ENCODE measurements around the gene CADPS2. TPM values are rescaled to one million over a fixed set of nuclear protein-coding genes. Genes with fewer than 3 reads are reported as not detected.

Gene CADPS2
- total RNA-seq, 3 donors from 2014 or later (not counting 1 experiment from before 2014, with no cell fraction given), result not detected

DNA sequence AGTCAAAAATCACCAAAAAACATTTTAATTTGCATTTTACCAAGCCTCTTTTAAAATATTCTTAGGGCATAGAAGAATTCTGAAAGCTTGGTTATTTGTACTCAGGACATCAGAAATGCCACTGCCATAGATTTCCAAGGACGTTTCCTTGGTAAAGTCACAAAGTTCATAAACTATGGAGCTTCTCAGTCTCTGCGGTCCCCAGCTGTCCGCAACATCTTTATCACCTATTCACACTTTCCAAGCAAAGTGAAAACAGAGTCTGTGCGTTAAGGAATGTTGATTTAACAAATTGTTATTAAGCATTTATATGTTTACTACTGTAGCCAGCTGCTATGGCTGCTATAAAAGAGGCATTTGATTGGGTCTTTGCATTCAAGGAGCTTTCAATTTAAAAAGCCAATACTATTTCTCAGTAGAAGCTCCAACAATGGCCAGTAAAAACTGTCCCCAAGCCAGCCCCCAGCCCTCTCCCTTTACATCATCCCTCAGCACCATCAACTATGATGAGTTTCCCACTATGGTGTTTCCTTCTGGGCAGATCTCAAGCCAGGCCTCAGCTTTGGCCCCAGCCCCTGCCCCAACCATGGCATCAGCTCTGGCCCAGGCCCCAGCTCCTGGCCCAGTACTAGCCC is 36.8 kb downstream of the CADPS2 start:
- Mint-ChIP-seq H3K4me1 (no peaks in the 10 kb centered on the region), H3K36me3 (no peaks in the 10 kb centered on the region), H3K27me3 (ENCODE audit: low read depth in 2 of 2) (no peaks in the 10 kb centered on the region), H3K9me3 (peaks cover 11 to 26% of the 10 kb centered on the region in 2 donors), H3K27ac (no peak overlapping the region), H3K4me3 (no peak overlapping the region)
- ATAC-seq (no peak), DNase-seq (no peak)
- WGBS (ENCODE audit: insufficient coverage), result 86% methylated on average over 3 of the region's 4 CpGs
- Histone ChIP-seq H3K36me3 (ENCODE audit: control insufficient read depth, insufficient read depth, low read length) (no peaks in the 10 kb centered on the region), H3K27me3 (ENCODE audit: control insufficient read depth, insufficient read depth, low read length) (no peaks in the 10 kb centered on the region), H3K4me1 (ENCODE audit: control insufficient read depth, insufficient read depth, low read length) (no peaks in the 10 kb centered on the region), H3K4me3 (ENCODE audit: low read length) (no peak overlapping the region), H3K9me3 (ENCODE audit: control insufficient read depth, insufficient read depth, low read length) (peaks cover 13% of the 10 kb centered on the region), H3K27ac (ENCODE audit: low read length) (no peak overlapping the region)
- intact Hi-C loops (cut with micrococcal nuclease), result no loop called here
- TF ChIP-seq, protein P1, sequence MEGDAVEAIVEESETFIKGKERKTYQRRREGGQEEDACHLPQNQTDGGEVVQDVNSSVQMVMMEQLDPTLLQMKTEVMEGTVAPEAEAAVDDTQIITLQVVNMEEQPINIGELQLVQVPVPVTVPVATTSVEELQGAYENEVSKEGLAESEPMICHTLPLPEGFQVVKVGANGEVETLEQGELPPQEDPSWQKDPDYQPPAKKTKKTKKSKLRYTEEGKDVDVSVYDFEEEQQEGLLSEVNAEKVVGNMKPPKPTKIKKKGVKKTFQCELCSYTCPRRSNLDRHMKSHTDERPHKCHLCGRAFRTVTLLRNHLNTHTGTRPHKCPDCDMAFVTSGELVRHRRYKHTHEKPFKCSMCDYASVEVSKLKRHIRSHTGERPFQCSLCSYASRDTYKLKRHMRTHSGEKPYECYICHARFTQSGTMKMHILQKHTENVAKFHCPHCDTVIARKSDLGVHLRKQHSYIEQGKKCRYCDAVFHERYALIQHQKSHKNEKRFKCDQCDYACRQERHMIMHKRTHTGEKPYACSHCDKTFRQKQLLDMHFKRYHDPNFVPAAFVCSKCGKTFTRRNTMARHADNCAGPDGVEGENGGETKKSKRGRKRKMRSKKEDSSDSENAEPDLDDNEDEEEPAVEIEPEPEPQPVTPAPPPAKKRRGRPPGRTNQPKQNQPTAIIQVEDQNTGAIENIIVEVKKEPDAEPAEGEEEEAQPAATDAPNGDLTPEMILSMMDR (IDR thresholded peaks at IDR 0.05), result no peak

DNA sequence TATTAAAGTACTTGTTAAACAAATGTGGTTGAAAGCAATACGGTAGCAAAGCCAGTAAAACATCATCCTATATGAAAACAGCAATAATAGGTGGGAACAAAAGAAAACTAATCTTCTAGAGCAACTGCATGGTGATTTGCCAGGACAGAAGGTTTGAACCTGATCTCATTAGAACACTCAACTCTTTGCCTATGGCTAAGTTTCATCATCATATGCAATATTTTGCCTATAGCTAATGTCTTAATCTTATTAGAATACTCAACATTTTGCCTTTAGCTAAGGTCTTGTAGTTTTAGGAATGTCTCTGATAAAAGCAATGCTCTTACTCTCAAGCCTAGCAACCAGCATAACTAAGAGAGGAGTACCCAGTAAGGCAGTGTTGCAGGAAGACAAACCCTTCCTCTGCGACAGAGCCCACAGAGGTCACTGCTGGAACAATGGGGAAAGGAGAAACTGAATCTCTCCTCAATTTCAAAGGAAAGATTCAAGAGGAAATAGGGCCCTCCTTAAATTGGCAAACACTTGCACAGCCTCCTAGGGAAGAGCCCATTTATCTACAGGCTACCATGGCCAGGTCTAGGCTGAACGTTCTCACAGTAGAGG is 38.3 kb downstream of the CADPS2 start:
- WGBS (ENCODE audit: insufficient coverage), result 34% methylated on average over 2 of the region's 3 CpGs
- no peaks in the 10 kb centered on the region for H3K36me3 Mint-ChIP-seq
- no peak for DNase-seq
- ATAC-seq, result no peak
- peaks cover 12 to 33% of the 10 kb centered on the region in 2 donors for H3K9me3 Mint-ChIP-seq
- intact Hi-C loops (cut with micrococcal nuclease), result no loop called here
- Histone ChIP-seq H3K4me3 (ENCODE audit: low read length) (no peak overlapping the region), H3K36me3 (ENCODE audit: control insufficient read depth, insufficient read depth, low read length) (no peaks in the 10 kb centered on the region), H3K4me1 (ENCODE audit: control insufficient read depth, insufficient read depth, low read length) (no peaks in the 10 kb centered on the region), H3K27ac (ENCODE audit: low read length) (no peak overlapping the region), H3K9me3 (ENCODE audit: control insufficient read depth, insufficient read depth, low read length) (peaks cover 13% of the 10 kb centered on the region), H3K27me3 (ENCODE audit: control insufficient read depth, insufficient read depth, low read length) (no peaks in the 10 kb centered on the region)
- H3K27me3 Mint-ChIP-seq (ENCODE audit: low read depth in 2 of 2), result no peaks in the 10 kb centered on the region
- H3K4me3 Mint-ChIP-seq, result no peak overlapping the region
- no peaks in the 10 kb centered on the region for H3K4me1 Mint-ChIP-seq
- TF ChIP-seq, protein P1 (IDR thresholded peaks at IDR 0.05), result no peak
- H3K27ac Mint-ChIP-seq, result no peak overlapping the region

DNA sequence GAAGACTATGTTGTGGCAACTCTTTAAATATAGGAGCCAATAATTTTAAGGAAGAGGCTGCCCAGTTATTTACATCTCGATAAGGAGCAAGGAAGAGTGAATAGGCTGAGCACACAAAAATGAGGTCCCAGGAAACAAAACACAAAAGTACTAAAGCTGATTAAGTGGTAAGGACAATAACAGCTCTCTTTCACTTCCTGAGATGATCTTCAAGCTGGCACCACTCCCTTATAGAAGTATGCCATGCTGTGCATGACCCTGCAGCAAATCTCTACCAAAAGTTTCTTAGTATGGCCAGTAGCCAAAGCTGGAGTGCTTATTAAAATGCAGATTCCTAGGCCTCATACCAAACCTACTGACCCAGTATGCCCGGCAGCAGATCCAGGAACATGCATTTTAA is 39.7 kb downstream of the CADPS2 start:
- TF ChIP-seq, protein P1 (IDR thresholded peaks at IDR 0.05), result no peak
- Histone ChIP-seq H3K4me3 (ENCODE audit: low read length) (no peak overlapping the region), H3K9me3 (ENCODE audit: control insufficient read depth, insufficient read depth, low read length) (peaks cover 9% of the 10 kb centered on the region), H3K27me3 (ENCODE audit: control insufficient read depth, insufficient read depth, low read length) (no peaks in the 10 kb centered on the region), H3K27ac (ENCODE audit: low read length) (no peak overlapping the region), H3K36me3 (ENCODE audit: control insufficient read depth, insufficient read depth, low read length) (no peaks in the 10 kb centered on the region), H3K4me1 (ENCODE audit: control insufficient read depth, insufficient read depth, low read length) (no peaks in the 10 kb centered on the region)
- Mint-ChIP-seq H3K4me3 (no peak overlapping the region), H3K27me3 (ENCODE audit: low read depth in 2 of 2) (no peaks in the 10 kb centered on the region), H3K36me3 (no peaks in the 10 kb centered on the region), H3K4me1 (no peaks in the 10 kb centered on the region), H3K27ac (no peak overlapping the region), H3K9me3 (peaks cover 11 to 31% of the 10 kb centered on the region in 2 donors)
- DNase-seq (no peak), ATAC-seq (no peak)
- intact Hi-C loops (cut with micrococcal nuclease), result no loop called here
- WGBS (ENCODE audit: insufficient coverage), result 87% methylated on average over 2 of the region's 2 CpGs
